ENCODE results near the gene MRPS15.
A peak's percentile ranks its signal among the peaks of the same experiment; 100 is the strongest.
"Not testable (repeated sequence)": the region's sequence is repeated elsewhere in the genome, so short reads cannot be mapped to it uniquely, and the experiment has no call there.

Gene MRPS15

DNA sequence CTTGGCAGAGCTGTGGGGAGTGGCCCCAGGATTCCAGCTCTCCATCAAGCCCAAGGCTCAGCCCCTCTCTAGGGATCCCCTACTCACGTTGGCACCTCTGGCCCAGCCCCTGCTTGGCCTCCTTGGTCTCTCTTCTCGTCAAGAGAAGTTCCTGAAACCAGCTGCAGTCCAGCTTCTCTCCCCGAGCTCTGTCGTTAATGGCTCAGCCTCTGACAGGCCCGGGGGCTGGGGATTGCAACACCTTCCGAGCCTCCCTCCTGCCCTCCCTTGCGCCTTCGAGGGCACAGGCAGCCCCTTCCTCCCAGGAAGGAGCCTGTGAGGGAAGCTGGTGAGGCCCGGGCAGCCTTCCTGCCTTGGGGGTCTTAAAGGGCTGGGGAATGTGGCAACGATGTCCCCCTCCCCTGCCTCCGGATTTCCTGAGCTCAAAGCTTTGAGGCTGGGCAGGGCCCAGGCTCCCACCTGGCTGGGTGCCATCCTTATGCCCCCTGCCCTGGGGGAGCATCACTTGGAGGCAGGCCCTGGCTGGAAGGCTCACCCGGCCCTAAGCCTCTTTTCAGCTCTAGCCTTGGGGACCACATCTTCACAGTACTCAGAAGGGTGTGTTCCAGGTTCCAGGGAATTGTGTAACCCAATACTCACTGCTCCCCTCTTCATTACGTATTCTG lies 18.7 kb upstream of the MRPS15 start, which contains the start of gene CSF3R:
TSS of gene CSF3R (minus strand) at position 190 of the 665 bp plus-strand sequence. CDS start 3,417 bp downstream, outside the sequence.
- DNase-seq = no peak

DNA sequence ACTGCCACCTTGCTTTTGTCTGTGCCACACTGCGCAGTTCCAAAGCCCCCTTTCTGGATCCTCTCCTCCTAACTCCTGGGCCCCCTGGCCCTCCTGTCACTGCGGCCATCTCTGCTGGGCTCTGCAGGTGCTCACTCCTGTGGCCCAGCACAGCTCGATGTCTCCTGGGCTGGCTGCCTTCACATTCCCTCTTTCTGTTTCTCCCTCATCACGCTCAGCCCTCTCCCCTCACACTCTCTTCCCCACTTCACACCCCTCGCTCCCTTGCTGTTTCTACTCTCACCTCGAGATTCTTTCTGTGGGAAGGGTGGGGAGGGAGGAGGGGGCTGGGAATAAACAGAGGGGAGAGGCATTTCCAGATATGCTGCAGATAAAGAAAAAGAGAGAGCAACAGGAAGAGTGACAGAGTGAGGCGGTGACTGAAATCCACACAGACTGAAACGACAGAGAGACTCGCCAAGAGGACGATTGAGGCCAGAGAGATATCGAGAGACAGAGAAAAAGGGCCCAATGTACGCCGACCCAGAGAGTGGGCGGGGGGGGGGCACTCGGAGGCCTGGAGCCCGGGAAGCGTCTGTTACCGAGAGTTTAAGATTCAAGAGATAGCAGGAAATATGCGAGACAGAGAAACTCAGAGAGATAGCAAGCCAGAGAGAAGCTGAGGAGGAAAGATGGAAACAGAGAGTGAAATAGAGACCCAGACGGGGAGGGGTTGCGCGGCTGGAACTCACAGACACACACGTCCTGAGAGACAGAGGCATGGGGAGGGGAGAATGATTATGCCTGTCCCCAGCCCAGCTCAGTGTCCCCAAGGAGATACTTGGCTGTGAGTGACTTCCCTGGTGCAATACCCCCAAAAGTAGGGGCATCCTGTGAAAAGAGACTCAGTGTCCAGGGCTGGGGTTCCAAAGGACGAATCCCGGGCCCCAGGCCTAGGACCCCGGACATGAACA lies 17.9 kb upstream of the MRPS15 start:
- DNase-seq = no peak

GRCh38 chr1:36481091-36481490 lies 16.9 kb upstream of the MRPS15 start:
- no peak for DNase-seq

- DNase-seq = no peak
Measured at GRCh38 chr1:36480161-36480560, 16.0 kb upstream of the MRPS15 start.

DNA sequence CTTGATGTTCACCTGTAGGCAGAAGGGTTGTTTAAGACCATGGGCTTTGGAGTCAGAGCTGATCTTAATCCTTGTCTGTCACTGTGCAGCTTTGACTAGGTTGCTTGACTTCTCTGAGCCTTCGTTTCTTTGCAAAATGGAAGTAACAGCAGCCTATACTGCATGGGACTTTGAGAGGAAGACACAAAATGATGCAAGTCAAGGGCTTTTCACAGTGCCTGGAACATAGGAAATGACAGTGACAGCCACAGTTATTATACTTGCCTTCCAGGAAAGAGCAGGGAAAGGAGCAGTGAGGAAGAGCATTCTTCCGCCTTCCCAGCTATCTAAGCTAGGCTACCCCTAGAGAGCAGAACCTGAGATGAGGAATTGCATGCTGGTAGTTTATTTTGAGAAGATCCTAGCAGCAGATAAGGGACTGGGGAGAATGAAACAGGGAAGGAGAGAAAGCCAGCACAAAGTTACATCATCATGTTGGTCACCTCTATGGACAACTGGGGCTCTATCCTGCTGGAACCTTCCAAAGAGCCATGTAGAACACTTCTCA lies 15.4 kb upstream of the MRPS15 start:
- DNase-seq = no peak

GRCh38 chr1:36477615-36478014 lies 13.4 kb upstream of the MRPS15 start:
- DNase-seq = not testable (repeated sequence)

- no peak for DNase-seq
Measured at GRCh38 chr1:36476945-36477344, 12.8 kb upstream of the MRPS15 start.

GRCh38 chr1:36475910-36476604 lies 11.9 kb upstream of the MRPS15 start:
- DNase-seq = no peak

- DNase-seq = no peak
Measured at GRCh38 chr1:36475341-36475740, 11.2 kb upstream of the MRPS15 start.

GRCh38 chr1:36472656-36473055 lies 8.5 kb upstream of the MRPS15 start:
- DNase-seq = no peak

- DNase-seq = no peak
Measured at GRCh38 chr1:36471830-36472641, 7.9 kb upstream of the MRPS15 start.

DNA sequence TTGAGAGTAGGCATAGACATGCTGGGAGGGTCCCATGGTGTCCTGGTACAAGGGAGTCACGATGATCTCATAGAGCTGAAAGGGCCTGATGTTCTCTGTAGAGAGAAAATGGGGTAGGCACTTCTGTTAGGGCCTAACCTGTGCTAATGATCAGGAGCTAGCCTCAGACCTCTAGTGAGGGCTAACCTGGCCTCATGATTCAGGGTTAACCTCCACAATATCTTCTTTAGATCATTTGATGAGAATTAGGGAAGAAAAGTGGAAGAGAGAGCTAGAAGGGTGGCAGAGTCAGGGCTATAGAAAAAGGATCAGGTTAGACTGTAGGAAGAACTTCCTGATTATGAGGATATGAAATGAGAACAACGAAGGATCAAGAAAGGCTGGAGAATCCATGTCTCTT lies 5.0 kb upstream of the MRPS15 start:
- no peak for DNase-seq

GRCh38 chr1:36467700-36468455 lies 3.7 kb upstream of the MRPS15 start:
- DNase-seq = no peak

DNA sequence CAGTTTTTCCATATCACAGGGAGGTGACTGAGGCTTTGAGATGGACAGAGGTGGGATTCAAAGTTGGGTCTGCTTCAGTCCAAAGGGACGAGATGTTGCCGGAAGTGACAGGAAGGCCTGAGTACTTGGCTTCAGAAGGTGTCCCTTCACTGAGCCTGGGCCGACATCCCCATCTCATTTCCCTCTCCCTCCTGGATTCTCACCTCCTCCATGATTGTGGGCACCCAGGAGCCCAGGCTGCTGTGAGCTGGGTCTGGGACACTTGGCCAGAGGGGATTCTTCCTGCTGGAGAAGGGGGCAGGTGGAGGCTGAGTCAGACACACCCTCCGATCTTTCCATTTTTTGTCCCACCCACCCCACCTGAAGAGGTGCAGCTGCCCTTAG lies 2.8 kb upstream of the MRPS15 start:
- DNase-seq = no peak

GRCh38 chr1:36466370-36467026 lies 2.3 kb upstream of the MRPS15 start:
- no peak for DNase-seq

- no peak for DNase-seq
Measured at GRCh38 chr1:36465731-36466369, 1.7 kb upstream of the MRPS15 start.

DNA sequence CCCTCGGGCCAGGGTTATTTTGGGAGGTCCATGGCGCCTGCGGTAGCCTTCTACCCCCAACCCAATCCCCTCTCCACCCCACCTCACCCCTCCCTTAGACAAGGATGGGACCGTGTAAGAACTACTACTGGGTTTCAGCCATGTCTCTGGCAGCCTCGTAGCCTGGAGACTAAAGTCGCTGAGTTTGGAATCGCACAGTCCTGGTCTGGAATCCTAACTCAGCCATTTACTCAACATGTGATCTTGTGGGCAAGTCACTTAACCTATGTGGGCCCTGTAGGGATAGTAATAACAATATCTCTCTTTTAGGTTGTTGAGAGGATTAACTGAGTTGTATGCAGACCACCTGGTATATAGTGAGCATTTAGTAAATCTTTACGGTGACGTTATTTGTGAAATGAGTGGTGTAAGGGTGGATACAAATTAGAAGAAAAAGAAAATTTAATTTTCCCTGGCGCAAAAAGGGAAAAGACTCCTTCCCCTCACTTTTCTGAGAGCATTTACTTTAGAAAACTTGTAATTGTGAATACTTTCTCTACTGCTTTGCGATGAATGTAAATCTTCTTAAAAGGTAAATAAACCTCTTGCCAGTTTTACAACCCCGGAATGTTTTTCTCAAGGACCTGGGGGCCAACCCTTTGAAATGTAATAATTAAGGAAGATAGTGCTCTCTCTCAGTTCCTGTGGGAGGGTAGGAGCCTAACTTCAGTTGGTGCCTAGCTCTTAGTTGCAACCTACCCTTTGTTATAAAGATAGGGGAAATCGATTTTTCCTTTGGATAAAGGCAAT lies 615 bp upstream of the MRPS15 start:
- peak; percentile 32 for DNase-seq

DNA sequence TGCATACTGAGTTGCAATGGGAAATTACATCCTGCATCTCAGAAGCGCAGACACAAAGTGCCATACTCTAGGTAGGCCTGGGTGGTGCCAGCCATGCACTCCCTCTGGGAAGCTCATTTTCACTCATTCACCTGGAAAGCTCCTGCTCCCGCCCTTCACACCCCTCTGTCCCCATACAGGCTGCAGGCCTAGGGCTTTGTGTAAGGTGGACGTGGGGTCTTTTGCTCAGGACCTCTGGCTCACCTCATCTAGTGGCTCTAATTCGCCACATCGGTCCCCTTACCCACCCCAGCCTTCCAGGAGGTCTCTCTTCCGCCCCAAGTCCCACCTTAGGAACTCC lies 751 bp downstream of the MRPS15 start:
- no peak for DNase-seq

GRCh38 chr1:36458910-36459309 lies 5.3 kb downstream of the MRPS15 start:
- no peak for DNase-seq

DNA sequence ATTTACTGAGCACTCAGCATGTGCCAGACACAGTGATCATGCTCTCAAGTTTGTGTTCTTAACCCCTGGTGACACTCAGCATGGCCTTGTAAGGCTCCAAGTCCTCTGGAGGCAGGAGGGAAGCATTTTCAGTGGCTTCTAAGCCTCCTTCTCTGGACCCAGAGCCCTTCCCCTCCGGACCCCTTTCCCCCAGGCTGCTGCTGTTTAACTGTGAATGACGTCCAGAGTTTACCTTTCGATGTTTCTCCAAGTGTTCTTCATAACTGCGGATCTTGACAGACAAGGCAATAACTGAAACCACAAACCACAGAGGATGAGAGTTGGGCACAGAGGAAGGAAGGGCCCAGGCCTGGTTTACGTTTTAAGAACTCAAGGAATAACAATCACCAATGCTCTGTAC lies 6.5 kb downstream of the MRPS15 start:
- DNase-seq = no peak
